Erythroblast (primary cell): Measurements from ENCODE around the gene NKAP.
A peak's percentile ranks its signal among the peaks of the same experiment; 100 is the strongest.
"Not testable (repeated sequence)": the region's sequence is repeated elsewhere in the genome, so short reads cannot be mapped to it uniquely, and the experiment has no call there.

Source experiments
- DNase-seq, 2 experiments: peaks; one replicate each; lab custom pipeline; 2025; lab: John Stamatoyannopoulos, UW
- GATA1 ChIP-seq: IDR thresholded peaks from 2 replicates; pipeline ENCODE4 v1.6.1; 2011; ENCODE audit warnings: low read depth, mild to moderate bottlenecking, control low read depth, low read length, moderate library complexity
- POLR2A ChIP-seq: IDR thresholded peaks from 2 replicates; pipeline ENCODE4 v1.6.1; 2011; ENCODE audit warnings: mild to moderate bottlenecking, low read length

Gene NKAP

DNA sequence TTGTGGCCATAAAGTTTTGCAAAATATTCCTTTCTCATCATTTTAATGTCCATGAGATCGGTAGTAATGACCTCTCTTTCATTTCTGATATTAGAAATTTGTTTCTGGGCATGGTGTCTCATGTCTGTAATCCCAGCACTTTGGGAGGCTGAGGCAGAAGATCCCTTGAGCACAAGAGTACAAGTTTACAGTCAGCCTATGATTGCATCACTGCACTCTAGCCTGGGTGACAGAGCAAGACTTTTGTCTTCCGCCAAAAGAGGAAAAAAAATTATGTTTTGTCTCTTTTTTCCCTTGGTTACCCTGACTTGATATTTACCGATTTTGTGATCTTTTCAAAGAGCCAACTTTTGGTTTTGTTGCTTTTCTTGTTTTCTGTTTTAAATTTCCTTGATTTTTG, 10.8 kb upstream of the NKAP start:
- no peak for DNase-seq
- TF ChIP-seq GATA1 (no peak), POLR2A (no peak)

DNA sequence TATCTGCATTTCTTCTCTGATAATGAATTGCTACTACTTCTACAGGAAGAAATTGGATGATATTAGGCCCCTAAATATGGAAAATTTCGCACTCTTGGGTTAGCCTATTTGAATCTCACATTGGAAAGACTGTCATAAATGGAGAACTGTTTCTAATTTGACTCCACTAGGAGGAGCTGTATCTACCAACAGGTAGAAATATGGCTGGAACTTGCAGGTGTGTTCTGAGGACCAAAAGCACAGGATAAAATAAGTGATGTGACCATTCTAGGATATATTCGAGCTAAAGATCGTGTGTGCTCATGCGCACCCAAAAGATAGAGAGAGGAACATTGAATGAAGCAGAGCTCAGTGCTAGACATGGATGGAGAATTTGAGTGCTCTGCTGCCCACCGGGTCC, 4.8 kb upstream of the NKAP start:
- no peak for TF ChIP-seq GATA1
- TF ChIP-seq POLR2A: no peak
- DNase-seq: no peak

DNA sequence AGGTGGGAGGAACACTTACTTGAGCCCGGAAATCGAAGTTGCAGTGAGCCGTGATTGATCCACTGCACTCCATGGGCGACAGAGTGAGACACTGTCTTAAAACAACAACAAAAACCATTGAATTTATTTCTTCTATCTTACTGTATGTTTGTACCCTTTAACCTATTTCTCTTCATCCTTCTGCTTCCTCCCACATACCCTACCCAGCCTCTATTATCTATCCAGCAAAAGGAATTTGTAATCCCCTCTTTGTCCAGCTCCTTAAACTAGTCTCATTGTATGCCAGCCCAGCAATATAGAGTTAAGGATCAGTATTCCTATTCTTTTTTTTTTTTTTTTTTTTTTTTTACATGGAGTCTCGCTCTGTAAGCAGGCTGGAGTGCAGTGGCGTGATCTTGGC, 1.9 kb upstream of the NKAP start:
- no peak for DNase-seq
- no peak for TF ChIP-seq GATA1
- TF ChIP-seq POLR2A: no peak

DNA sequence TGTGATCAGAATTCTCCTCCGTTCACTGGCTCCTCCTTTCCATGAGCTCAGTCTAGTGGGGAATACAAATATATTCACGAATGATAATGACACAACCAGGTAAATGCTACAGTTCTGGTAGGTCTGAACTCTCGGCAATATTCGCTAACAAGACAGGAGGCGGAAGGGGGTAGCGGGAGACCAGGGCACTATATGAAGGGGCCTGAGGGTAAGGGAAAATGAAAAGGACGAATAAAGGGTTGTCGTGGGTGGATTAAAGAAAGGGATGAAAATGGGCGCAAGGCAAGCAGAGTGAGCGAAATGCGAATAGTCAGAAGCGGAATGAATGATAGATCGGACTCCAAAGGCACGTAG, 743 bp downstream of the NKAP start:
- no peak for DNase-seq
- TF ChIP-seq POLR2A (no peak), GATA1 (no peak)

DNA sequence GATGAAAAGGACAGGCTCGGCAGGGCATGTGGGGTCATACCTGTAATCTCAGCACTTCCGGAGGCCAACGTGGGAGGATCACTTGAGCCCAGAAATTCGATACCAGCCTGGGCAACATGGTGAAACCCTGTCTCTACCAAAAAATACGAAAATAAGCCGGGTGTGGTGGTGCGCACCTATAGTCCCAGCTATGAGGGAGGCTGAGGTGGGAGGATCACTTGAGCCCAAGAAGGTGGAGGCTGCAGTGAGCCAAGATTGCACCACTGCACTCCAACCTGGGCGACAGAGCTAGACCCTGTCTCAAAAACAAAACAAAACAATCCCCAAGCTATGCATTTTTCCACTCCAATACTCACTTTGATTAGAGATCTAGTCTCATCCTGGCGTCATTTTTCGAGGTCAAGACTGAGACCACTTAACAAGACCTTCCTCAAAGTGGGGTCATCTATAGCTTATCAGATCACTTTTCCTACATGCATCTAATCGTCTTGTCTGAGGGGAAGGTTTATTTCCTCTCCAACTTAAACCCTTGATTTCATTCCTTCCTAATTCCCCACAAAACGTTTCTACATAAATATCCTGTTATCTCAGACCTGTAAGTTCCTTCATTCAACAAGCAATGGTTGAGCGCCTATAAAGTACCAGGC, 1.3 kb downstream of the NKAP start:
- TF ChIP-seq GATA1: no peak
- no peak for TF ChIP-seq POLR2A
- peak in 1 of 2 experiments; percentile 16 for DNase-seq

DNA sequence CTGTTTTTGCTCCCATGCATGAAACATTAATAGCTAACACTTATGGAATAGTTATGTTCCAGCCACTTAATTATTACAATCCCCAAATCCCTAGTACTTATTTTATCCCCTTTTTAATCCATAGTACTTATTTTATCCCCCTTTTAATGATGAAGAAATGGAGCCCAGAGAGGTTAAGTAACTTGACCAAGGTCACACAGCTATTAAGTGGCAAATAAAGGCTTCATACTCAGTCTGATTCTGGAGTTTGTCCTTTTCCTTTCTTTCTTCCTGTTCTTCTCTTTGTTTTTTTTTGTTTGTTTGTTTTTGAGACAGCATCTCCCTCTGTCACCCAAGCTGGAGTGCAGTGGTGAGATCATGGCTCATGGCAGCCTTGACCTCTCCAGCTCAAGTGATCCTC, 2.2 kb downstream of the NKAP start:
- TF ChIP-seq GATA1 (no peak), POLR2A (no peak)

DNA sequence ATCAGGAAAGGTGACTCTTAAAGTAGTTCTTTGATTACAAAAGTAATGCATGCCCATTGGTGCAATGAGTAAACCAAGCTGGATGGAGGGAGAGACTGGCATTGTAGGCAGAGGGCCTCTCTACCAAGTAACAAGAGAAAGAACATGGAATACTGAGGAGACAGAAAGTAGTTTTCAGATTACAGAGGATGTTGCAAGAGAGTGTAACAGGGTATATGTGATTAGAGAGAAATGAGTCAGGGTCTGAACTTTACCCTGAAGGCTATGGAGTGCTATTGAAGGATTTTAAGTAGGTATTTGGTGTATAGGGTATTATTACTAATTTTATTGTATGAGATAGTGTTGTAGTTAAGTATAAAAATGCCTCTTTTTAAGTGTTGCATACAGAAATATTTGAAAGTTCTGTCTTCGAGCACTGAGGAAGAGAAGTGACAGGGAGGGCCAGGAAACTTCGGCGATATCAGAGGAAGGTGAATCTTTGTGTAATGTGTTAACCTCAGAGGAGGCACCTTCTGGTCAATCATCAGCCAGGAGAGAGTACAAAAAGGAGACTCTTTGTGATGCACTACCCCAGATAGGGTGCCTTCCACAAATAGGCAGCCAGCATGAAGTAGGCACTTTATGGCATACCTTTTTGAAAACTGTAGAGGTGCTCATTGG, 8.2 kb downstream of the NKAP start:
- DNase-seq: peak in 1 of 2 experiments; percentile 31
- TF ChIP-seq POLR2A: no peak
- TF ChIP-seq GATA1: no peak

More for the DNA sequence above, 2.2 kb downstream of the NKAP start:
- DNase-seq: no peak

DNA sequence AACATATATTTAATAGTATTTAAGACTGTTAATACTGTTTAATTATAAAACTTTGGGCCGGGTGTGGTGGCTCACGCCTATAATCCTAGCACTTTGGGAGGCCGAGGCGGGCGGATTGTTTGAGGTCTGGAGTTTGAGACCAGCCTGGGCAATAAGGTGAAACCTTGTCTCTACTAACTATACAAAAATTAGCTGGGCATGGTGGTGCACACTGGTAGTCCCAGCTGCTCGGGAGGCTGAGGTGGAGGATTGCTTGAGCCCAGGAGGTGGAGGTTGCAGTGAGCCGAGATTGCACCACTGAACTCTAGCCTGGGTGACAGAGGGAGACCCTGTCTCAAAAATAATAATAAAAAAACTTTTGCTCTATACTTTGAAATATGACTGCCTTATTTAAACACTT, 21.2 kb downstream of the NKAP start:
- not testable (repeated sequence) for DNase-seq

DNA sequence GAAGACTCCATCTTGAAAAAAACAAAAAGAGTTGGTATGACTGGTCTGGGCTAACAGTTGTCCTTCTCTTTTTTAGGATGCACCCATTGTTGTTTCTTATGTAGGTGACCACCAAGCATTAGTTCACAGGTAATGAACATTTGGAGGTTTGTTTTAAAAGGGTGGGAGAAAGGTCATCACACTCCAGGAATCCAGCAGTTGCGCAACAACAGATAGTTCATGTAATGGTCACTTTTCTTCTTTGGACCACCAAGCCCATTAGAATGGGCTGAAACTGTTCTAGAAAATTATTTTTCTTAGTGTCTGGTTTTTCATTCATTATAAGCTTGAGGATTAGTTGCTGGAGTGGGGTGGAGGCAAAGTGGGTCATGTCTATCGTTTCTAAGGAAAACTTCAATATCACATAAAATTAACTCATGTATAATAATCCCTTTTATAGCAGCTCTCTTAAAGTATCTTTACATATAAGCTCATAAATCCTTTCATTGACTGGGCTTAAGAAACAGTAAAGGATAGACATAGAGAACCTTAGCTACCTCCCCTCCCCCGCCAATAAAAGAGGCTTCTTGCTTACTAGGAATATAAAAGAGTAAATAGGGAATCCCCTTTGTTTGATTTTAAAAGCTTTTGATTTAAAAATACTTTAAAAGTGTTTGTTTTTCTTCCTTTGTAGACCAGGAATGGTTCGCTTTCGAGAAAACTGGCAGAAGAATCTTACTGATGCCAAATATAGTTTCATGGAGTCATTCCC, 23.5 kb downstream of the NKAP start:
- DNase-seq: no peak
- no peak for TF ChIP-seq GATA1
- no peak for TF ChIP-seq POLR2A

DNA sequence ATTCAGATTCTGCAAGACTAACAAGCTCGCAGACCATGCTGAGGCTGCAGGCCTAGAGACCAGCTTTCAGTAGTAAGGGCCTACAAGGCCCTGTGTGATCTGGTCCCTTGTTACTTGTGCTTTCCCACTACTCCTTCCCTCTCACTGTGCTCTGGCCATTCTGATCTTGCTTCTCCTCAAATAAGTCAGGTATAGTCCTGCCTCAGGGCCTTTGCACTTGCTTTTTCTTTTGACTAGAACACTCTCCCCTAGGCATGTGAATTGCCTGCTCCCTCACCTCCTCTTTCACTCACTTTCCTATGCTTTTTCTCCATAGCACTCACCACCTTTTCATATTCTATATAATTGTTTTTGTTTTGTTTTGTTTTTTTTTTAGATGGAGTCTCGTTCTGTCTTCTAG, 25.7 kb downstream of the NKAP start:
- TF ChIP-seq GATA1 (no peak), POLR2A (no peak)
- no peak for DNase-seq

DNA sequence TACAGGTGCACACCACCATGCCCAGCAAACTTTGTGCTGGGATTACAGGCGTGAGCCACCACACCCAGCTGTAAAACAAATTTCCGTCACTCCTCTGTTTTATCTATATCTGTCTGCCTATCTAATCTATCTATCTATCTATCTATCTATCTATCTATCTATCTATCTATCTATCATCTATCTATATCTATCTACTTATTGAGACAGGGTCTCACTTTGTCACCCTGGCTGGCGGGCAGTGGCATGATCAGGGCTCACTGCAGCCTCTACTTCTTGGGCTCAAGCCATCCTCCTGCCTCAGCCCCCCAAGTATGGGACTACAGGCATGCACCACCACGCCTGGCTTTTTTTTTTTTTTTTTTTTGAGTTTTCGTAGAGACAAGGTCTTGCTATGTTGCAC, 27.2 kb downstream of the NKAP start:
- DNase-seq: no peak
- TF ChIP-seq GATA1: no peak
- TF ChIP-seq POLR2A: no peak

DNA sequence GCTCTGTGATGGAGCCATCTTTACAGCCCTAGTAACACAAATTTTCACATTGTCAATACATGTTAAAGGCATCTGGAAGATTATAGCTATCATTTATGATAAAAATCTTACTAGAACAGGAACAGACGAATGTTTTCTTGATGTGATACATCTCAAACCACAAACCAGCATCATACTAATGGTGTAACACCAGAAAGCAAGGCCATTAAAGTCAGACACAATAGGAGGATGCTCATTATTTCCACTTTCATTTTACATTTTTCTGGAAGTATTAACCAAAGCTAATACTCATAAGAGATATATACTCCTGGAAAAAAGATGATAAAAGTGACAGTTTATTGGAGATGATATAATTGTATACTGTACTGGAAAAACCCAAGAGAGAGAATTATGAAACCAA, 42.6 kb downstream of the NKAP start:
- TF ChIP-seq POLR2A (no peak), GATA1 (no peak)
- no peak for DNase-seq

DNA sequence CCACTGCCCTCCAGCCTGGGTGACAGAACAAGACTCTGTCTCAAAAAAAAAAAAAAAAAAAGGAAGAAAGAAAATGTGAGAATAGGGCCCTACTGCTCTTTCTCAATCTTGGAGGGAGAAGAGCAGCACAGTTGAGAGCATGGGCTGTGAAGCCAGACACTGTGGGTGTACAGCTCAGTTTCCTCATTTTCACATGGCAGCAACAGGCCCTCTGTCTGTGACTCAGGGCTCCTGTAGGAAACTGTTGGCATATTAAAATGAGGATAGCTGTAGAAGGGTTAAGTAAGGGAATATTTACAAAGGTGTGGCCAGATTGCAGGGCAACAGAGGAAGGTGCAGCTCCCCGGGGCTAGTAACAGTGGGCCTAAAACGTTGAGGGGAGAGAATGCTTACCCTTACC, 44.4 kb downstream of the NKAP start:
- DNase-seq: no peak

DNA sequence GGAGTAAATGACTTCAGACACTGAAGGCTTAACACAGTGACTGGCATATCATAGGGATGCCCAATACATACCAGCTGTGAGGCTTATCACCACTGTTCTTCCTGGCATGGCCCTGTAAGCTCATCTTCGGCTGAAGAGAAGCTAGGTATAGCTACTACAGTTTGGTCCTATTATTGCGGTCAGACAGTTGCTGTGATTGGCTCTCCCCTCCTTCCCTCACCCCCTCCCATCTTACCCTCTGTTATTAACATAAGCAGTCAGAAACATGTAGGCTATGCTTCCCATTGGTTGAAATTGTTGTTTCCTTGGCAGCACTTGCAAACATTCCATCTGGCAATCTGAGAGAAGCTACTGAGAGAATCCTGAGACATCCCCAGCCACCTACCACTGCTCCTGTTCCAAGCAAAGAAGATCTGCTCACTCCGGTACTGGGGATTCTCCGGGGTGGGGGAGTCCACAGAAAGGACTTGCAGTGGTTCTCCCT, 47.7 kb downstream of the NKAP start, which contains the start of gene AKAP14:
Gene AKAP14 (plus strand): TSS at position 51 of the 484 bp plus-strand sequence. CDS start 7,331 bp downstream, outside the sequence.
- no peak for DNase-seq
- TF ChIP-seq GATA1 (no peak), POLR2A (no peak)

More for the DNA sequence above, 44.4 kb downstream of the NKAP start:
- TF ChIP-seq GATA1 (no peak), POLR2A (no peak)

DNA sequence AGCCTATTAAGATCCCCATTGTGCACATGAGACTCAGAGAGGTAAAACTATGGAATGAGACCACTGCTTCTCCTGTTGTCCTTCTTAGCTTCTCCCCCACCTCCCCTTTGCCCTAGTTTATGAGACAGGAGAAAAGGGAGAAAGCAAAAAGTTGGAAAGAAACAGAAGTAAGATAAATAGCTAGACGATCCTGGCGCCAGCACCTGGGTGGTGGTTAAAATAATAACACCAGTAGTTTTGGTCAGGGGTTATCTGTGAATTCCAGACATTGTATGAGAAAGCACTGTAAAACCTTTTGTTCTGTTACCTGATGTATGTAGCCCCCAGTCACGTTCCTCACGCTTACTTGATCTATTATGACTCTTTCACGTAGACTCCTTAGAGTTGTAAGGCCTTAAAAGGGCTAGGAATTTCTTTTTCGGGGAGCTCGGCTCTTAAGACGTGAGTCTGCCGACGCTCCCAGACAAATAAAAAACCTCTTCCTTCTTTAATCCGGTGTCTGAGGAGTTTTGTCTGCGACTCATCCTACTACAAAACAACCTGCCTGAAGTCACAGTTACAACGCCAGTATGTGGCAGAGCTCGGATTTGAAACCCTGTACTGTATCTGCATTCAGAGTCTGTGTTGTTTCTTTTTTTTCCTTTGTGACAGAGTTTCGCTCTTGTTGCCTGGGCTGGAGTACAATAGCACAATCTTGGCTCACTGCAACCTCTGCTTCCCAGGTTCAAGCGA, 51.4 kb downstream of the NKAP start:
- DNase-seq: not testable (repeated sequence)

DNA sequence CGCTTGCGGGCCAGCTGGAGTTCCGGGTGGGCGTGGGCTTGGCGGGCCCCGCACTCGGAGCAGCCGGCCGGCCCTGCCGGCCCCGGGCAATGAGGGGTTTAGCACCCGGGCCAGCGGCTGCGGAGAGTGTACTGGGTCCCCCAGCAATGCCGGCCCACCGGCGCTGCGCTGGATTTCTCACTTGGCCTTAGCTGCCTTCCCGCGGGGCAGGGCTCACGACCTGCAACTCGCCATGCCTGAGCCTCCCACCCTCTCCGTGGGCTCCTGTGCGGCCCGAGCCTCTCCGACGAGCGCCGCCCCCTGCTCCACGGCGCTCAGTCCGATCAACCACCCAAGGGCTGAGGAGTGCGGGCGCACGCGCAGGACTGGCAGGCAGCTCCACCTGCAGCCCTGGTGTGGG, 52.9 kb downstream of the NKAP start:
- DNase-seq: not testable (repeated sequence)
